ENCODE data around the gene FAM72B. TPM values are rescaled to one million over a fixed set of nuclear protein-coding genes. Genes with fewer than 3 reads are reported as not detected.
"Not testable (repeated sequence)": the region's sequence is repeated elsewhere in the genome, so short reads cannot be mapped to it uniquely, and the experiment has no call there.

The FAM72B gene
- 1 to 10 TPM in 1 of 2 donors, under 1 TPM in 1; 0.57 to 1.1 TPM for total RNA-seq
- long read RNA-seq, donor 1: 0 reads
- long read RNA-seq, donor 2: 0 reads

DNA sequence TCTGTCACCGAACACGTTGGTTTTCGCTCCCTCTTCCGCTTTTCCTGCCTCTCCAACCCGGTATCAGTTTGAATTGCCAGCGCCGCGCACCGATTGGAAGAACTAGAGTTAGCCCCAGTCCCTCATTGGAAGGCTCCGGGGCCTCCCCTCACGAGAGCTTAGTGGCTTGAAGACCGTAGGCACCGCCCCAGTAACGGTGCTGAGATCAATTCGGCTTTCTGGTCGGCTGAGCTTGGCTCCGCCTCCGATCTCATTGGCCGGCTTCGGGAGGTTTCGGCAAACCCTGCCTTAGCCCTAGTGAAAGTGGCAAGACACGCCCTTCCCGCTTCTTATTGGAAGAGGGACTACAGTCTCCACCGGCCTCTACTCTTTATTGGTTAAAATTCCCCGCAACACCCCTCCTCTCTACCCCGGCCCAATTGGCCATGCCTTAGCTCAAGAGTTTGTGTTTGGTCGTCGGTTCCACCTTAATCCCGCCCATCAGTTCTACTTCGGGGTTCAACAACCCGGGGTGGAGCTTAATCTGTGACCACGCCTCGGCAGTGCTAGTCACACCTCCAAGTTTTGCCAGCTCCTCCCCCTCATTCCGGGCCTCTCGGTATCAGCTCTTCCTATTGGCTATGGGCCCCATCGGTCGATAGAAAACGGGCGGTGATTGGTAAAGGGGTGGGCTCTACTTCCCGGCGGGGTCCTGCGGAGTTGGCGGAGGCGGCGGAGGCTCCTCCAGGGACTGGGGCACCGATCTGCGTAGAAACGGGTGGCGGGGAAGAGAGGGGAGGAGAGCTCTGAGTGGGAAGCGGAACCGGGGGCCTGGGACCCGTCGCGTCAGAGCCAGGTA, at the start of gene FAM72B, which contains the start of gene SRGAP2C:
TSS of gene FAM72B (minus strand) at position 51 of the 838 bp plus-strand sequence. CDS start 851 bp downstream, outside the sequence.
TSS of gene SRGAP2C (plus strand) at position 686 of the 838 bp plus-strand sequence. CDS start 2,472 bp downstream, outside the sequence.
- peak; percentile 96 for DNase-seq (ENCODE audit: low spot score)
- intact Hi-C loops (cut with DNase I): not testable (repeated sequence)

DNA sequence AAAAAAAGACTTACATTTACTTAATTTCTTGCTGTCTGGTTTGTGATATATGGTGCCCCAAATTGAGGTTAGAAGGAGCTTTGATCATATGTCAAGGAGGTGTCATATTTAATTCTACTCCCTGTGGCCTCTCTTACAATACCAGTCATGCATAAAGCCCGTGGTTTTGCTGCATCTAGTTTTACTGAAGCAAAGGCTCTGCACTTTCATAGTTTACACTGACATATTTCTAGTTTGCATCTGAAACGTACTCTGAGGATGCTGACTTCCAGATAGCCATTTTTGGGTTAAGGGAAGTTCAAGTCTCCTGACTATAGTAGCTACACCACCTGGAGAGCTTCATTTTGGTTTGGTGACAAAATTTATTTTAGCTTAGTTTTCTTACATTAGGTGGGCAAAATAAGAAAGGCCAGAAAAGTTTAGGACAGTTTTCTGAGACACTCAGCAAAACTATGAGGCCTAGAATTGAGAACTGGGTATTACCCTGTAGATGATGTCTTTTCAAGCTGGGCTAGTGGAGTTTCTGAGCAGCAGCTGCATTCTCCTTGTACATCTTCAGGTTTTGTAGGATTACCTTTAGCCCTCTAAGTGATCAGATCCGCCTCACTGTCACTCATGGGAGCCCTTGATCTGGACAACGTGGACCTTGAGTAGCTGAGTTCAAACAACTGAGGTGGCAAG, 48.4 kb upstream of the FAM72B start:
- not testable (repeated sequence) for DNase-seq (ENCODE audit: low spot score)

DNA sequence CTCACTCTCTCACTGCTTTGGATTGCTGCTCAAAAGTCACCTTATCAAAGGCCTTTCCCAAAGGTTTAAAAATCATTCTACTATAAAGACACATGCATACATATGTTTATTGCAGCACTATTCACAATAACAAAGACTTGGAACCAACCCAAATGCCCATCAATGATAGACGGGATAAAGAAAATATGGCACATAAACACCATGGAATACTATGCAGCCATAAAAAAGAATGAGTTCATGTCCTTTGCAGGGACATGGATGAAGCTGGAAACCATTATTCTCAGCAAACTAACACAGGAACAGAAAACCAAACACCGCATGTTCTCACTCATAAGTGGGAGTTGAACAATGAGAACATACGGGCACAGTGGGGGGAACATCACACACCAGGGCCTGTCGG, 46.5 kb upstream of the FAM72B start:
- DNase-seq (ENCODE audit: low spot score); intact Hi-C loops (cut with DNase I): not testable (repeated sequence)

More for the DNA sequence above, 48.4 kb upstream of the FAM72B start:
- intact Hi-C loops (cut with DNase I): not testable (repeated sequence)

DNA sequence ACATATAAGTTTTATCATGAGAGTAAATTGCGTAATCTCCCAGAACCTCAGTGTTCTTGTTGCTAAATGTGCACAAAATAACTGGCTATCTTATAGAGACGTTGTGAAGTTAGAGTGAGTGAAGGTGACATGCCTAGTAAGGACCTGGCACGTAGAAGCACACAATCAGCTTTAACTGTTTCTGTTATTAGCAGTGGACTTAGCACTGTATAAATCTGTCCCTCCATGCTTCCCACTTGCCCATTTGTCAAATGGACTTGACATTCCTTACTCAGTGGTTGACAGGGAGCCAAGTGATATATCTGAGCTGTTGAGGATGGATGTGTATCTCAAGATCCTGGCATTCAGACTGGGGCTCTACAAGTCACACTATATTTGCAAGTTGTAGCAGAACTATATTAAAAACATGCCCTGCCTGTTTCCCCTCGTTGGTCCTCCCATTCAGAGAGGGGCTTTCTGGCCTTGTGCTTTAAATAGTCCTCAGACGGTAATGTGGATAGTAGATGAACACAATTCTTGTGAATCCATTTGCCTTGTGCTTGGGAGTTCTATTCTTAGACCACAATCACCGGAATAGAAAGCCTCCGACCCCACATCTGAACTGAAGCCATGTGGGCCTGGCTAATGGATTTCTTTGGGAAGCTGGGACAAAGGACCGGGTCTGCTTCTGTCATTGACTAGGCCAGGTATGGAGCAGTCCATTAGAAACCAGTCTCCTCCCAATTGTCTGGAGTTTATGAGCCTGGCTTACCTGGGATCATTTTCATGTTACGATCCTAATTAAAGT, 43.6 kb upstream of the FAM72B start:
- DNase-seq (ENCODE audit: low spot score); intact Hi-C loops (cut with DNase I): not testable (repeated sequence)

DNA sequence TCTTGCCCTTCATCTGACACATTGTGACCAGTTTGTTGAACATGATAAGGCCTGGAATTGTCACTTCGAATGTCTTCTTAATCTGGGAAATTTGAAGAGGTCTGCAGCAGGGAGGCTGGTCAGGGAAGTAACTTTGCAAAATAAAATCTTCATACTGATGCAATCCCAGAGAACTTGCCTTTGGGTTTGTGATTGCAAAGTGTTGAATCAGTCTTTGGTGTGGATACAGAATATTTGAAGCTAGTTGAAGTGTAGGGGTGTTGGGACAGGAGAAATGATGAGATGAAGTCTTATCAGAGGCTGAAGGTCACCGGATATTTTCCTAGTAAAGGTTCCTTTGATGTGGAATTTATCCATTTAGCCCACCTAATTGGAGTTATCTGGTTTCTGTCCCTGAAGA, 42.8 kb upstream of the FAM72B start:
- DNase-seq (ENCODE audit: low spot score); intact Hi-C loops (cut with DNase I): not testable (repeated sequence)

DNA sequence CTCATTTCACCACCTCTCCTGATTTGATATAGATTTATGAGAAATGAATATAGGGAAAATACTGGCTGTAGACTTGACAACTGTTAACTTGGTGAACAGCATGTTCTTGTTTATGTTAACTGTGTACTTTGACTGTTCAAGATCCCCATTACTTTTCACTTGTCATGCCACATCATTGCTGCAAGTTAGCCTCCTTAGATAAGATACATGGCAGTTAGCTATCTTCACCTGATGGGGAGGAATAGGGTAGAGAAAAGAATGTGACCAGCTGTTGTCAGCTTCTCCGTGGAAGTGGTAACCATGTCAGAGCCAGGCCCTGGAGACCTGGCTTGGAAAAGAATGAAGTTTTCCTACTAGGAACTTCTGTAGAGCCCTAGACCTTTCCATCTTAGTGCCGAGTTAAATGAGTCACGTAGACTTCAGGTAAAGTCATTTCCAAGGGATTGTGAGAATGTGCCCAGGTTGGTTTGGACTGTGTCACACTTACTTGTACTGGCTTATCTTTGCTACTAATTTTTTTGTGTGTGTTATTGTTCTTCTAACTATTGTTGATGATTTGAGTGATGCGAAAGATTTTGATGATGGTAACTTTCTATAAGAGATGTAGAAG, 42.3 kb upstream of the FAM72B start:
- intact Hi-C loops (cut with DNase I); DNase-seq (ENCODE audit: low spot score): not testable (repeated sequence)

DNA sequence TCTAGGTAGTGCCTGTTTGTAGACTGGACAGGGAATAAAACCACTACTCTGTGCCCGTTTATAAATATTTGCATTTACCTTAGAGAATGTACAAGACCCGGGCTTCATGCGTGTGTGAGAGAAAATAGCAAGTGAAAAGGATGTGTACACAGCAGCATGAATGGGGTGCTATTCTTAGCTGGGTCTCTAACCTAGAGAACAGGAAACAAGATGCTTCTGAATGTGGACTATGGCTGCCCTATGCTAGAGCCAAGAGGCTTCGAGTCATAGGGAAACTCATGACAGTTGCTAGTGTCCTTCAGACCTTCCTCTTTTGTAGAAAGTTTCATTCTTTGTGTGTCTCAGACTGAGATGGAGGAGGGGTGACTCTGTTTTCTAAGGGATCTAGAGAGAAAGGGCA, 40.6 kb upstream of the FAM72B start:
- intact Hi-C loops (cut with DNase I); DNase-seq (ENCODE audit: low spot score): not testable (repeated sequence)

DNA sequence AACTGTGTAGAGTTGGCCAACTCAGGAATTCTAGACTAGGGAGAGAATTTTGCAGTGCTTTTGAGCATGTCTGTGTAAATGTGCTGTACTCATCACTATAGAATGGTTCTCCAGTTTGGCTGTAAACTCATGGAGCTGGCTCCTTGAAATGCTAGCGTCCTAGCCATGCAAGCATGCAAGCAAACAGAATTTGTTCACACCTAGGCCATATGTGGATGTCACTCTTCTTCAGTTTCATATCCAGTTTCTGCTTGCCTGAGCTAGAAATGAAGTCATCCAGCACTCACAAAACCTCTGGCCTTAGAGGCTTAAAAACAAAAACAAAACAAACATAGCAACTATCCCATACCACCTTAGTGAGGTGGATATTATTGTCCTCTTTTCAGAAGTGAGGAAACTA, 37.6 kb upstream of the FAM72B start:
- intact Hi-C loops (cut with DNase I); DNase-seq (ENCODE audit: low spot score): not testable (repeated sequence)

DNA sequence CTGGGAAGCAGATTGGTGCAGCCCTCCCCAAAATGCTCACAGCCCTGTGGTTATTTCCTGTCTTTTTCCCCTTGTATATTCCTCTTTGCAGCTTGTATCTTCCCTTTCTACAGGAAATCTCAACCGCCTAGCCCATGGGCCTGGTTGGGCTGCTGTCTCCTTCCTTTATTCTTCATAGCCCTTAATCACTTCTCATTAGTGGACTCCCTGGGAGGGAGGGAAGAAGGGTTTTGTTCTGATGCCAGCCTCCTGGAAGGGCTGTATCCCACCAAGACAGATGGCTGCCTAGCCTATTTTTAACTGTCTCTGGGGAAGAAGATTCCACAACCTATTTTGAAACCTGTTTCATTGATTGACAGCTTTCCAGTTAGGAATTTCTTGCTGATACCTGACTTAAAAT, 32.5 kb upstream of the FAM72B start:
- intact Hi-C loops (cut with DNase I); DNase-seq (ENCODE audit: low spot score): not testable (repeated sequence)

DNA sequence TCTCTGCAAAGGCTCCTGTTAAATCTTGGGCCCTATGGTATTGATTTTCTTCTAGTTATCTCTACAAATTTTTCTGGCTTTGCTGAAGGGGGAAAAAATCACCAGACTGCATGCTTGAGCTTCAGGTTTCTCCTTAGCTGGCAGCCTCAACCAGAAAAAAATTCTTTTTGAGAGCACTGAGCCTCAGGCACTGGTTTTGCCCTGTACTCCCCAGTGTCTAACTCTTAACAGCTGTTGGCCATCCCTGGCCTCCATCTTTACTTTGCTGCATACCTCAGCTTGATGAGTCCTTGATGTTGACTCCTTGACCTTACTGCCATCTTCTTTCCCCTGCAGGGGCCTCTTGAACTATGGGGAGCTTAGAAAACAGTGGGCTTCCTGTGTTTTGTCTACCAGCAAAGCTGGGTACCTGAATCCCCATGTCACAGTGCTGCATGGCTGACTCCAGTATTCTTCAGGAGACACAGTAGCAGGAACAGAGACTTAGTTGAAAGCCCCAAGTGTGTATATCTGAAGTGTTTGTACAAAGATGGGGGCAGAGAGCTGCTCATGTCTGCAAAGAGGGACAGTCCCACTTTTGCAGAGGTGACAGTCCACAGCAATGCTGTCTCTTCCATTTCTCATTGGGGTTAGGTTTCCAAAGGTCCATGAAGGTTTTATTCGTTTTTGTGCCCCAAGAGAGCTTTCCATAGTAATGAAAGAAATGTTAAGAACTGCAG, 31.7 kb upstream of the FAM72B start:
- DNase-seq (ENCODE audit: low spot score); intact Hi-C loops (cut with DNase I): not testable (repeated sequence)

DNA sequence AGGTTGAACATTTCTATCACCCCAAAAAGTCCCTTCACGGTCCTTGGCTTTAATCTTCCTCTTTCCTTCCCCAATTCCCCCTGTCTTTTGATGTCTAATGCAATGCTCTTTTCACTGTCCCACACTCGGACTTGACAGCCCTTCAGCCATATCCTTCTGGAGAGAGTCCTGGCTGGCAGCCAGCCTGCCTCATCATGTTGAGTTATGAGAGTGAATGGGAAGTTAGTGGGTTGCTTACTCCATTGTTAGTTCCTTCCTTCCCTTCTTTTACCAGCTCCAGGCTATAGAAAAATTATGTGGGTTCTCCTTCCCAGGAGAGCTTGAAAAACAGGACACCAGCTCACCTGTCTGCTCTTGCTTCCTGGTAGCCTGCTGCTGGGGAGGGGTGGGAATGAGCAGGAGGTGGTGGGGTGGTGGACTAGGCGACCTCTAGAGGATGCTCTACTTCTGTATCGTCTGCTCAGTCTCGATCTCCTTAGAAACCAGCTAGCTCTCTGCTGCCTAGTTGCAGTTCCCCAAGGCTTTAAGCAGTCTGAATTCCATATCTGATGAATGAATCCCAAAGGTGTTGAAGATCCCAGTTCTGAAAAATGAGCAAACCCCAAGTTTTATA, 30.5 kb upstream of the FAM72B start:
- DNase-seq (ENCODE audit: low spot score); intact Hi-C loops (cut with DNase I): not testable (repeated sequence)

DNA sequence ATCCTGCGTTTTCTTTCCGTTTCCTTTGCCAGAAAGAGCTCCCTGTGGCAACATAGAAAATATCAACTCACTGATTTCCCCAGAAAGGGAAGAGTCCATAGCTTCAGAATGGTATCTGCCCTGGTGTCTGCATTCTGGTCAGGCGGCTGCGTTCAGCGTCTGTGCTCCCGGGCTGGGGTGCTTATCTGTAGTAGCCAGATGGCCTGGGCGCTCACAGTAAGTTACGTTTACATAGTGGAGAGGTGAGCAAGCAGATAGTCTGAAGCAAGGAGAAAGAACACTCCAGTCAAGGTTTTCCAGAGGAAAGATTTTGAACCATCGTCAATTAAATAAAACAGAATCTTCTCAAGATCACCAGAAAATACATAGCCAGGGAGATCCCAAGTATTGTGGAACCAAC, 29.4 kb upstream of the FAM72B start:
- DNase-seq (ENCODE audit: low spot score); intact Hi-C loops (cut with DNase I): not testable (repeated sequence)

DNA sequence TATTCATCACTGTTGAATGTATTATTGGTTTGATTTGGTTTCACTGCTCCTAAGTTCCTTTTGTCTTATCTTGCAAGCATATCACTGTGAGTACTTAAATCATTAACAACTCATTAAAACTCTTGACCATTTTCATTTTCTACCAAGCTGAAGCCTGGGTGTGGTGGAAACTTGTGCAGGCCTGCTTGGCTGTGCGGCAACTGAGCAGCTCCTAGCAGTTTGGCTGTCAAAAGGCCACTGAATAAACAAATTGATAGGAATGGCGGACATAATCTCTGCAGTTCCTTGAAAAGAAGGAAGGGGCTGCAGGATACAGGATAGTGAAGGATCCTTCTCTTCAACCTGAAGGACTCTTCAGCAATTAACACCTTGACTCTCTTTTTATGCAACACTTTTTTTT, 26.6 kb upstream of the FAM72B start:
- intact Hi-C loops (cut with DNase I); DNase-seq (ENCODE audit: low spot score): not testable (repeated sequence)

DNA sequence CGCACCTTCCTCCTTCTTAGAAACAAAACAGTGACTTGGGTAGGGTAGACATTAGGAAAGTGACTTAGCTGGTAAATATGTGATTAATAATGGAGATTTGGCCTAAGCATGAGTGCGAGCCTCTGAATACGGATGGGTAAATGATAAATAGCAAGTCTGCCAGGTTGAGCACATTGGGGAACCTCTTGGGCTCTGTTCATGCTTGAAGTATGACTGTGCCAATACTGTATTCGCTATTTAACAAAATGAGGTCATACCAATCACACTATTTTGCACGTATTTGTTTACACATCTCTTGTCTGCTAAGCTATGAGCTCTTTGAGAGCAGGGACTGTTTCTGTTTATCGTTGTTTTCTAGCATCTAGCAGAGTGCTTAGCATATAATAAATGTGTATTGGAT, 24.2 kb upstream of the FAM72B start:
- intact Hi-C loops (cut with DNase I); DNase-seq (ENCODE audit: low spot score): not testable (repeated sequence)

DNA sequence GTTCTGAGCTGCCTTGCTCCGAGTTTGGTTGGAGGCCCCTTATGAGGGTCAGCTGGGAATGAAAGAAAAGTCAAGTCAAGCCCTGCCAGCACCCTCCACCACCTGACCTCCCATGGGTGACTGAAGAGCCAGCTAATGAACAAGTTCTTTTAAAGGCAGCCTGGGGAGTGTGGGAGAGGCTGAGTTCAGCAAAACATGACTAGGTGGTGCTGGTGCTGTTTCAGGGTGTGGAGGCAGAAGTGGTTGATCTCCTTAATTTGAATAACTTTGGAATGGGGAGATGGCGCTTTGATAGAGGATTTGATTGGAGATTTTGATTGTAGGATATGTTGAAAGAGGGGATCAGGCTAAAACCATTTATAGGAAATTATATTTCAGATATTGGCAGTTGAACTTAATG, 23.2 kb upstream of the FAM72B start:
- DNase-seq (ENCODE audit: low spot score); intact Hi-C loops (cut with DNase I): not testable (repeated sequence)

DNA sequence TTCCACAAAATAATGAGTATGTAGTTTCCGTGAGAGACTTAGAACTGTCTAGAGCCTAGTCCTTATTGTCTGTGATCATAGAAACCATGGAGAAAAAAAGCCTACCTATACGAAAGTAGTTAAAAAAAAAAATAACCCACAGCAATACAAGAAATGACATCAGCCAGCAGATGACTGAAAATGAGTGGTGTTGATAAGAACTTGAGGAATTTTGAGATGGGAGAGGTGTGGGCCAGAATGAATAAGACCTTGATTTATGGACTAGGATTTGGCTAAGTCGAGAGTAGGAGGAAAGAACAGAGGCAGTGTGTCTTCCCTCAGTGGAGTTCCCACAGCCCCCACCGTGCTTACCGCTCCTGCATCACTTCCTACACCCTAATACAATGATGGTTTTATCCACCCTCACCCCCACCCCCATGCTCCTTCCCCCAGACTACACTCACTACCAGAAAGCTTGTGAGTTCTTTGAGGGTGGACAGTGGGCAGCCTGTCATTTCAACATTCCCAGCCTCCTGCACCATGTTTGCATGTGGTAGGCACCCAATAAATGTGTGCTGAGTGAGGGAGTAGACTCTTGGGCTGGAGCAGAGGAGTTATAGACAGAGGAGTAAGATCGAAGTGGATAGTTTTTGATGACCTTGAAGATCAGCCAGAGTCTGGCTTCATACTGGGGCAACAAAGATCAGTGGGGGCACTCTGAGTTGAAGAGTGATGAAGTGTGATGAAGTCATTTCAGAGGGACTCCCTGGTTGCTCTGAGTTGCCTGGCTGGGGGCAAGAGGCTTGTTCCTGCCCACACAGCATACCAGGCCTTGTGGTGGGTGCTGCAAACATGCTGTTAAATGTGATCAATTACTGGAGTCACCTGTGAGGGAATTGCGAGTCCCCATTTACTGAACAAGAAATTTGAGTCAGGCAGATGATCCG, 21.9 kb upstream of the FAM72B start:
- DNase-seq (ENCODE audit: low spot score); intact Hi-C loops (cut with DNase I): not testable (repeated sequence)

DNA sequence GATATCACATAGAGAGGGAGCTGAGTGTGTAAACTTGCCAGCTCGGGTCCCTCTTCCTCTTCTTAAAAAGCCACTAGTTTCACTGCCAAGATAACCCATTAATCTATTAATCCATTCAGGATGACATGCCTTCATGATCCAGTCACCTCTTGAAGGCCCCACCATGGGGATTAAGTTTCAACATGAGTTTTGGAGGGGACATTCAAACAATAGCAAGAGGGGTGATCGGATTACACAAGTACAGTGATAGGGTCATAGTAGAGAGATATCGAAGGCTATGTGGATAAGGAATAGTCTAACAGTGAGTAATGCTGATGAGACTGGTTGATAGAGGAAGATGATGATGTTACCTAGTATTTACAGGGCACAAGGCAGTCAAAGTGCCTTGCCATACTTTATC, 18.8 kb upstream of the FAM72B start:
- intact Hi-C loops (cut with DNase I); DNase-seq (ENCODE audit: low spot score): not testable (repeated sequence)

Data from posterior vena cava (tissue), 2 donors.